ENCODE results near the gene PPM1F. TPM values are rescaled to one million over a fixed set of nuclear protein-coding genes. Genes with fewer than 3 reads are reported as not detected.

PPM1F gene, protein sequence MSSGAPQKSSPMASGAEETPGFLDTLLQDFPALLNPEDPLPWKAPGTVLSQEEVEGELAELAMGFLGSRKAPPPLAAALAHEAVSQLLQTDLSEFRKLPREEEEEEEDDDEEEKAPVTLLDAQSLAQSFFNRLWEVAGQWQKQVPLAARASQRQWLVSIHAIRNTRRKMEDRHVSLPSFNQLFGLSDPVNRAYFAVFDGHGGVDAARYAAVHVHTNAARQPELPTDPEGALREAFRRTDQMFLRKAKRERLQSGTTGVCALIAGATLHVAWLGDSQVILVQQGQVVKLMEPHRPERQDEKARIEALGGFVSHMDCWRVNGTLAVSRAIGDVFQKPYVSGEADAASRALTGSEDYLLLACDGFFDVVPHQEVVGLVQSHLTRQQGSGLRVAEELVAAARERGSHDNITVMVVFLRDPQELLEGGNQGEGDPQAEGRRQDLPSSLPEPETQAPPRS
- total RNA-seq: 10 to 100 TPM; 23.0 to 24.3 TPM

DNA sequence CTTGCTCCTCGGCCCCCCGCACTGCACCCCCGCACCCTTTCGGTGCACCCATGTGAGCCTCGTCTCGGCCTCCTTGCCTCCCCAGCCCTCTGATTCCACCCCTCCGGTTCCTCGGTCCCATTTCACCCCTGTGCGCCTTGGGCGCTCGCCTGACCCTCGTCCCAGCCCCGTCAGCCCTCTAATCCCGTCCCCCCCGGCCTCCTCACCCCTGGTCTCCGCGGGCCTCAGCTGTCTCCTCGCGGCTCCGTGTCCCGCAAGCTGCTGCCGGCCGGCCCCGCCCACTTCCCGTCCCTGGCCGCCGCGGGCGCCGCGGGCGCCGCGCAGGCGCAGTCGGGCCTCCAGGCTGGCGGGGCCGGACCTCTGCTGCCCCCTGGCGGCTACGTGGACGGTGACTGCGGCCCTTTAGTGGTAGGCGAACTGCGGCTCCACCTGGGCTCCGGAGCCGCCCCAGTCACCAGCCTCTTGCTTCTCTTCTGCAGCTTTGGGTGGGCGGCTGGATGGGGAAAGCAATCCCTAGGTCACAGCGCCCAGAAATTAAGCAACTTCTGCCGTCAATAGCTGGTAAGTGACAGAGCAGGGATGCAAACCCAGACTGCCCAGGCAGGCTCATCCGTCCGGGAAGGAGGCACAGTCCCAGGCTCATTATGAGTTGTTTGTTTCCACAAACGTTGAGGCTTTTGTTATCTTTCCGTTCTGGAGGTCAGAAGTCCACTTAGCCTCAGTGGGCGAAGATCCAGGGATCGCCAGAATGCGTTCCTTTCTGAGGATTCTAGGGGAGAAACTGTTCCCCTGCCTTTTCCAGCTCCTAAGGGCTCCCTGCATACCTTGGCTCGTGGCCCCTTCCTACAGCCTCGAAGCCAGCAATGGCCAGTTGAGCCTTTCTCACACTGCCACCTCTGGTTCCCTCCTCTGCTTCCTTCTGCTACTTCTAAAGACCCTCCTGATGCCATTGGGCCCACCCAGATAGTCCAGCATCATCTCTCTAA is at the start of gene PPM1F:
Gene PPM1F, minus strand, starts transcription at position 263 of the 986 bp plus-strand sequence. CDS start 6,800 bp downstream, outside the sequence.
- DNase-seq: peak; percentile 88
- Mint-ChIP-seq H3K27ac (no peak within 1 kb of the TSS), H3K36me3 (ENCODE audit: low read depth) (peaks cover 1% of the 10 kb centered on the region), H3K9me3 (no peaks in the 10 kb centered on the region), H3K27me3 (ENCODE audit: low read depth) (no peaks in the 10 kb centered on the region), H3K4me1 (ENCODE audit: low read depth) (peaks cover 11% of the 10 kb centered on the region), H3K4me3 (peak within 1 kb of the TSS; percentile 88)
- CTCF ChIA-PET: interaction anchor here (0.5 to 6.0 kb wide), 13 partner anchors 14 to 294 kb away, joined by 3 to 90 read pairs (median 3); no protein-coding TSS in a partner anchor
- intact Hi-C loops (cut with micrococcal nuclease): loop anchor here (2.0 kb wide), 3 partner anchors 14 to 286 kb away; partner anchors contain the start of gene PPIL2

DNA sequence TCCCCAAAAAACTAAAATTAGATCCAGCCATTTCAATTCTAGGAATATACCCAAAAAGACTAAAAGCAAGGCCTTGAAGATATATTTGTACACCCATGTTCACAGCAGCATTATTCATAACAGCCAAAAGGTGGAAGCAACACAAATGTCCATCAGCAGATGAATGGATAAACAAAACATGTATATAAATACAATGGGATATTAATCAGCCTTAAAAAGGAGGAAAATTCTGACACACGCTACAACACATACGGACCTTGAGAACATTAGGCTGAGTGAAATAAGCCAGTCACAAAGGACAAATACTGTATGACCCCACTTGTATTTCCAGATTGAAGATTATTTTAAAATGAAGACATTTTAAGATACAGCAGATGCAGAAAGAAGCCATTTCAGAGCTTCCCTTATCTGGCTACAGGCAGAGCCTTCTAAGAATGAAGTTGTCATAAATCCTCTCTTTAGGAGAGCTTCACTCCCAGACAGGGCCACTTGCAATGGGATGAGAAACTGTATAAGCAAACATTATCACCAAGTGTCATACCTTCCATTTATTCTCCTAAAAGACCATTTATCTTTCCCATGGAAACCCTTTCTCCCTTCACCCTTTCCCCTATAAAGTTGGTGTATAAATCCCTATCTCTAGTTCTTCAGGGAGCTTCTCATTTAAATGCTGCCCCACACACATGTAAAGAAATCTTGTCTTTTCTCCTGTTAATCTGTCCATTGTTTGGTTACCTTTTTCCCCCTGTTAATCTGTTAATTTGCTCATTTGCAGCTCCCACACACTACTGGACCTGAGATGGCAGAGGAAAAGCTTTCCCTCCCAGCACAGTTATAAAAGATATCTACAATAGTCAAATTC is 49.2 kb upstream of the PPM1F start:
- Mint-ChIP-seq H3K4me1 (ENCODE audit: low read depth) (no peaks in the 10 kb centered on the region), H3K4me3 (no peak overlapping the region), H3K36me3 (ENCODE audit: low read depth) (no peaks in the 10 kb centered on the region), H3K9me3 (no peaks in the 10 kb centered on the region), H3K27me3 (ENCODE audit: low read depth) (no peaks in the 10 kb centered on the region), H3K27ac (no peak overlapping the region)
- intact Hi-C loops (cut with micrococcal nuclease): no loop called here
- DNase-seq: no peak
- CTCF ChIA-PET: interaction anchor here (0.7 to 1.0 kb wide), 2 partner anchors 30 to 206 kb away, joined by 3 to 5 read pairs; no protein-coding TSS in a partner anchor

DNA sequence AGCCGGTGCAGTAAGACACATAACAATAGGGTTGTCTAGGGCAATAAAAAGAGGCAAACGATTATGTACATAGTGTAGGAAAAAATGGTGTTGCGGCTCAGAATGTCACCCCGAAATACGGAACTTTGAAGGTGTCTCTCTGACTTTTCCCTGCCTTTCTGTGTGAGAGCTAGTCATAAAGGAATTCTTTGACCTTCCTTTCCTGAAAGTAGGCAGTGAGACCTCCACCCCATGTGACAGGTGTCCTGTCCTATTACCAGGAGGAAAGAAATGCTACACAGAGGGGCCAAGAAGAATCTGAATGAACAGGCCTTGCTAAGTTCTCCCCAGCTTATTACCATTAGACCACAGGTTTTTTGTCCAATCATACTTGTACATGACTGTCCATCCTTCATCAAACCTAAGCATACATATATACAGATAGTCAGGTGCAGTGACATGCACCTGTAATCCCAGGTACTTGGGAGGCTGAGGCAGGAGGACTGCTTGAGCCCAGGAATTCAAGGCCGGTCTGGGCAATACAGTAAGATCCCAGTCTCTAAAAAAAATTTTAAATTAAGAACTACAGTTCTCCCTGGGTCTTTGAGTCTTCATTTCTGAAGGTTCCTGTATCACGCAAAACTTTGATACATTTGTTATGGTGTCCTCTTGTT is 46.1 kb upstream of the PPM1F start:
- Mint-ChIP-seq H3K36me3 (ENCODE audit: low read depth) (no peaks in the 10 kb centered on the region), H3K9me3 (no peaks in the 10 kb centered on the region), H3K27ac (no peak overlapping the region), H3K4me1 (ENCODE audit: low read depth) (no peaks in the 10 kb centered on the region), H3K27me3 (ENCODE audit: low read depth) (no peaks in the 10 kb centered on the region), H3K4me3 (no peak overlapping the region)
- CTCF ChIA-PET: interaction anchor here (0.6 to 0.7 kb wide), 2 partner anchors 62 to 63 kb away, joined by 3 to 7 read pairs; no protein-coding TSS in a partner anchor
- intact Hi-C loops (cut with micrococcal nuclease): no loop called here
- DNase-seq: no peak

DNA sequence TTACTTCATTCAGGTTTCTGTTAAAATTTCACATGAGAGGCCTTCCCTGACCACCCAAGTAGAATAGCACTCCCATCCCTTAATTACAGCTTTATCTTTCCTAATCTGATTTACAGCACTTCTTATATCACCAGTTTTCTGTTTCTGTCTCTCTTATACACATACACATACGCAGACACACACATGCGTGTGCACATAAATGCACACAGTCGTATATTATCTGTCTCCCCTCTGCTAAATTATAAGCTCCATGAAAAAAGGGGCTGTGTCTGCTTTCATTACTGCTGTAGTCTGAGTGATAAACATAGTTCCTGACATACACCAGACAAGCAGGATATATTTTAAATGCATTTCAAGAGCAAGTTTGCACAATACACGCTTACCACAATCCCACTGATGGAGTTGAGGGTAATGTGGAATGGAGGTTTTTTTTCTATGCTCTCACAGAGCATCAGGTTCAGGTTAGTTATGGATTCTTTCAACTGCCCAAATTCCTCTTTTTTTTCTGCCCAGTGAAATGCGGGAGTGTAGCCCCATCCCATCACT is 43.6 kb upstream of the PPM1F start:
- H3K4me3 Mint-ChIP-seq: no peak overlapping the region
- H3K27ac Mint-ChIP-seq: no peak overlapping the region
- no peaks in the 10 kb centered on the region for H3K4me1 Mint-ChIP-seq (ENCODE audit: low read depth)
- H3K9me3 Mint-ChIP-seq: no peaks in the 10 kb centered on the region
- no peaks in the 10 kb centered on the region for H3K36me3 Mint-ChIP-seq (ENCODE audit: low read depth)
- no peaks in the 10 kb centered on the region for H3K27me3 Mint-ChIP-seq (ENCODE audit: low read depth)
- intact Hi-C loops (cut with micrococcal nuclease): no loop called here
- CTCF ChIA-PET: no interaction called here
- DNase-seq: no peak

DNA sequence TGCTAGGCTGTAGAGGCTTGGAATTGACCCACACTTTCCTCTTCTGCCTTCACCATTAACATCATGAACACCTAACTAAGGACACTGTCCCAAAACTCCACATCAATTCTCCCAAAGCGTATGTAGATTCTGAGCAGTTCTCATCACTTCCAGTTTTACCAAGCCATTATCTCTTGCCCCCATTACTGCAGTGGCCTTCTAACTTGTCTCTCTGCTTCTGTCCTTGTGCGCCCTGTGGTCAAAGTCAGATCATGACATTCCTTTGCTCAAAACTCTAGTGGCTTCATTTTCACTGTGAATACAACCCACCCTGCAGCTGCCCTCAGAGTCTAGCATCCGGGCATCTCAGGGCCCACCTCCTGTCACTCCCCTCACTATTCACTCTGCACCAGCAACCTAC is 43.0 kb upstream of the PPM1F start:
- Mint-ChIP-seq H3K27ac (no peak overlapping the region), H3K4me1 (ENCODE audit: low read depth) (no peaks in the 10 kb centered on the region), H3K9me3 (no peaks in the 10 kb centered on the region), H3K4me3 (no peak overlapping the region), H3K27me3 (ENCODE audit: low read depth) (no peaks in the 10 kb centered on the region), H3K36me3 (ENCODE audit: low read depth) (no peaks in the 10 kb centered on the region)
- intact Hi-C loops (cut with micrococcal nuclease): no loop called here
- CTCF ChIA-PET: no interaction called here
- DNase-seq: no peak

DNA sequence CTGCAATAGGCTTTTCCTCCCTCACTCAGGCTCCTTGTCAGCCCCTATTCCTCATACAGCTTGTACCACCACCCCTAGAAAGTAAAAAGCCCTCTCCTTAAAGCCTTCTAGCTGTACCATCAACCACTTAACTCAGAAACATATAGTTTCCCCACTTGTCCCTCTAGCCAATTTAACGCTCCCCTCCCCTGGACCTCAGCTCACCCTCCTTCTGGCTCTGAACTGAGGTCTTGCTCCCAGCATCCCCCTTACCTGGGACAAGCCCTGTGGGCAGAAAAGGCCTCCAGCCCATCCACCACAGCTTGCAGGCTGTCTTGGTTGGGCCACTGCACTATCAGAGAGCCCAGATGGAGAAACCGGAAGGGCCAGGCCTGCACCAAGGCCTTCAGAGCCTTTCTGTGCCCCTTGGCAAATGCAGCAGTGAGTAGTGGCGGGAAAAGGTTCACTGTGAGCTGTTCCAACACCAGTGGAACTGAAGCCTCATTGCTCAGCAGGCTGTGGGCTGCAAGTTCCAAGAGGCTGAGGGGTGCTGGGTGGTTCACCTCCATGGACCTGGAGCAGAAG is 42.3 kb upstream of the PPM1F start:
- H3K27me3 Mint-ChIP-seq (ENCODE audit: low read depth): no peaks in the 10 kb centered on the region
- CTCF ChIA-PET: no interaction called here
- no peak overlapping the region for H3K4me3 Mint-ChIP-seq
- DNase-seq: no peak
- H3K9me3 Mint-ChIP-seq: no peaks in the 10 kb centered on the region
- H3K27ac Mint-ChIP-seq: no peak overlapping the region
- intact Hi-C loops (cut with micrococcal nuclease): no loop called here
- H3K4me1 Mint-ChIP-seq (ENCODE audit: low read depth): no peaks in the 10 kb centered on the region
- H3K36me3 Mint-ChIP-seq (ENCODE audit: low read depth): no peaks in the 10 kb centered on the region

DNA sequence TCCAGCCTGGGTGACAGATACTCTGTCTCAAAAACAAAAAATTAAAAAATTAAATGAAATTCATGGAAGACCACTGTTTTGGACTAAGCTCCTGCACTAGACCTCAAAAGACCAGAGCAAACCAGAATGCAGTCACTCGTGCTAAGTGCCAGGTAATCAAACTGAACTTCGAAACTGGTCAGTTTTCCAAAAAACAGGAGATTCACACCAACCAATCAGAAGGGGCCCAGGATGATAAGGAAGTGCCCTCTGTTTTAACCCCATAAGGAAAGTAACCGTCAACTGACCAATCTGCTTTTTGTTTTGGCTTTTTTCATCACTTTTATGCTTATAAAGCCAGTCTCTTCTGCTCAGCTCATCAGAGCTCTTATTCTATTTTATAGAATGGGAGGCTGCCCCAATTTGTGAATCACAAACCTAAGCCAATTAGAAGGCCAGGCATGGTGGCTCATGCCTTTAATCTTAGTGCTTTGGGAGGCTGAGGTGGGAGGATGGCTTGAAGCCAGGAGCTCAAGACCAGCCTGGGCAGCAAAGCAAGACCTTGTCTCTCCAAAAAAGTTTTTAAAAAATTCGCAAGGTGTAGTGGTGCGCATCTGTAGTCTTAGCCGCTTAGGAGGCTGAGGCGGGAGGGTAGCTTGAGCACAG is 40.1 kb upstream of the PPM1F start:
- no peaks in the 10 kb centered on the region for H3K4me1 Mint-ChIP-seq (ENCODE audit: low read depth)
- intact Hi-C loops (cut with micrococcal nuclease): no loop called here
- no peaks in the 10 kb centered on the region for H3K36me3 Mint-ChIP-seq (ENCODE audit: low read depth)
- no peaks in the 10 kb centered on the region for H3K27me3 Mint-ChIP-seq (ENCODE audit: low read depth)
- CTCF ChIA-PET: interaction anchor here (1.0 kb wide), 1 partner anchor 20 kb away, joined by 4 read pairs; no protein-coding TSS in a partner anchor
- no peaks in the 10 kb centered on the region for H3K9me3 Mint-ChIP-seq
- no peak for DNase-seq
- H3K4me3 Mint-ChIP-seq: no peak overlapping the region
- H3K27ac Mint-ChIP-seq: no peak overlapping the region

DNA sequence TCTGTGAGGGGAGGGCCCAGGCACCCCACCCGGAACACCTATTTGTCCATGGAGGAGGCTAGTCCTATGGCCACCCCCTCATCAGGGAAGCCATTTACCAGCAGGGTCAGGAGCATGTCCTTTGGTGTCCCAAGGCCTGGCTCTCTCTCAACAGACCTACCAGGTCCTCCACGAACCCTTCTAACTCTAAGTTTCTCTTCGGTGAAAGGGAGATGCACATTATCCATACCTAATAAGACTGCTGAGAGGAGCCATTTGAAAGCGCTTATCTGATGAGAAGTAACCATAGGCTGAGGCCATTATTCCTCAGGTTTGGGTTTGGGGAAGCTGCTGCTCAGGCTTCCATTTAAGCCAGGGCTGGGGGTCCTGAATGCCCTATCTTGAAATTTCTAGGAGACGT is 39.1 kb upstream of the PPM1F start:
- Mint-ChIP-seq H3K27ac (no peak overlapping the region), H3K4me3 (no peak overlapping the region)
- CTCF ChIA-PET: interaction anchor here (1.0 kb wide), 1 partner anchor 19 kb away, joined by 4 read pairs; no protein-coding TSS in a partner anchor

DNA sequence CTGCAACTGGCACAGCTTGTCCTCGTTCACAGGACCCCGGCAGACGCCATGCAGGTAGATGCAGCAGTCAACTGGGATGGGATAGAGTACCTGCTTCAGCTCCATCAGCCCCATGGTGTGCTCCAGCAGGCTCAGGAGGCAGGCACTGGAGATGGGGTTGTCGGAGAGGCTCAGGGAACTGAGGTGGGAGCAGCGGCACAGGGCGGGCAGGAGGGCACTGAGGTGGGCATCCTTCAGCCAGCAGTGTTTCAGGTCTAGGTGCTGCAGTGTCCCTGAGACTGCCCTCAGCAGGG is 38.6 kb upstream of the PPM1F start:
- H3K27me3 Mint-ChIP-seq (ENCODE audit: low read depth): no peaks in the 10 kb centered on the region

More for the DNA sequence above, 39.1 kb upstream of the PPM1F start:
- Mint-ChIP-seq H3K4me1 (ENCODE audit: low read depth) (no peaks in the 10 kb centered on the region), H3K27me3 (ENCODE audit: low read depth) (no peaks in the 10 kb centered on the region), H3K36me3 (ENCODE audit: low read depth) (no peaks in the 10 kb centered on the region), H3K9me3 (no peaks in the 10 kb centered on the region)
- DNase-seq: no peak
- intact Hi-C loops (cut with micrococcal nuclease): no loop called here

DNA sequence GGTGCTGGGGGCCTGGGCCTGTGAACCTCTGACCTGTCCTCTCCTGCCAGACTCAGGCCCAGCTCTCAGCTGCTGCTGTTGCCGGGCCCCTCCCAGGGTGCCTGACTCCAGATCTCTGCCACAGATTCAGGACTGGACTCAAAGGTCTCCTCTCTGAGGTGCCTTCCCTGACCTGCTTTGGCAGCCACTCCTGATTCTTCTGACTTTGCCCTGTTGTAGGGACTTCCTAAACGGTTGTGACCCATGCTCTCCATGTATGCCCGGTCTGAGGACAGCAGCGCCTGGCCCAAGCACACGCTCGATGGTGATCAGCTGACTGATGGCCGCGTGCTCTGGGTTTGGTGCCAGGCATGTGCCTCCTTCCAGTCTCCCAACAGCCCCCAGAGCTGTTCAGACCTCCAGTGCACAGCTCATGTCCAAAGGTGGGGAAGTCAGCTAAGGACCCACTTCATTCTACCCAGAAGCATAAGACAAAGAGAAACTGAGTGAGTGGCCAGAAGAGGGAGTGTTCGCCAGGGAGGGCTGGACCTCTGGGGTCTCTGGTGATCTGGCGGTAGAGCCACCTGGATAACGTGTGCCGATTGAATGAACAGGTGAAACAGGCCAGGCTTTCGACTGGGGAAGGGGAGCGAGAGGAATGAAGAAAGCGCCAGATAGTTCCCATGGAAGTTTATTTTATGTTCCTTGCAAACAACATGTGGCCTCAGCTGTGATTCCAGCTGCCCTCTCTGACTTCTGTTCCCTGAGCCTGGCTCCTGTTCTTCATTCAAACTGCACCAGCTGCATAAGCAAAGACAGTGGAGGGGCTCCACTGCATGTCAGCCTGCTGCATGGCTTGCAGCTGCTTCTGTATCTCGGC is 38.0 kb upstream of the PPM1F start:
- Mint-ChIP-seq H3K27me3 (ENCODE audit: low read depth) (no peaks in the 10 kb centered on the region), H3K4me1 (ENCODE audit: low read depth) (no peaks in the 10 kb centered on the region), H3K9me3 (no peaks in the 10 kb centered on the region), H3K4me3 (no peak overlapping the region), H3K27ac (no peak overlapping the region), H3K36me3 (ENCODE audit: low read depth) (no peaks in the 10 kb centered on the region)
- intact Hi-C loops (cut with micrococcal nuclease): no loop called here
- no peak for DNase-seq
- CTCF ChIA-PET: no interaction called here

More for the DNA sequence above, 38.6 kb upstream of the PPM1F start:
- Mint-ChIP-seq H3K9me3 (no peaks in the 10 kb centered on the region), H3K36me3 (ENCODE audit: low read depth) (no peaks in the 10 kb centered on the region), H3K4me3 (no peak overlapping the region), H3K4me1 (ENCODE audit: low read depth) (no peaks in the 10 kb centered on the region), H3K27ac (no peak overlapping the region)
- intact Hi-C loops (cut with micrococcal nuclease): no loop called here
- no peak for DNase-seq
- CTCF ChIA-PET: no interaction called here
